GM19468 (cell line): ENCODE data around the gene FCHO2.
A peak's percentile ranks its signal among the peaks of the same experiment; 100 is the strongest.

Source experiments
- ATAC-seq: cut with Tn5 transposase; IDR thresholded peaks from one replicate; pipeline ENCODE4 v1.9.1; 2021; ENCODE audit warnings: mild to moderate bottlenecking, moderate library complexity, moderate number of reproducible peaks; ENCODE audit not compliant: unreplicated experiment; ENCODE audit errors: extremely low read depth

The FCHO2 gene

DNA sequence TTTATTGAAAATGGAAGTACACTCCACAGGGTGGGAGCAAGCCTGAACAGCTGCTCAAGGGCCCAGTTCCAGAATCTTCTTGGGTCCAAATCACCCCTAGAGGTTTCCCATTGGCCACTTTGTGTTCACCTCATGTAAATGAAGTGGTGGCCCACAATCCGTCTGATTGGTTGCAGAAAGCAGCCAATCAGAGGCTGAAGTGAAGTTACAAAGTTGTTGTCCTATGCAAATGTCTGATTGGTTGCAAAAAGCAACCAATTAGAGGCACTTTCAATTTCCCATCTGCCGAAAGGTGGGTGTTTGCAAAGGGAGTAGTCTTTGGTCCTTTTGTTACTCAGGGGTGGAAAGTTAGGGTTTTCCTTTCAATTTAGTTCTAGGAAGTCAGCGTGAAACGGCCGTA lies 173.3 kb downstream of the FCHO2 start:
- no peak for ATAC-seq

DNA sequence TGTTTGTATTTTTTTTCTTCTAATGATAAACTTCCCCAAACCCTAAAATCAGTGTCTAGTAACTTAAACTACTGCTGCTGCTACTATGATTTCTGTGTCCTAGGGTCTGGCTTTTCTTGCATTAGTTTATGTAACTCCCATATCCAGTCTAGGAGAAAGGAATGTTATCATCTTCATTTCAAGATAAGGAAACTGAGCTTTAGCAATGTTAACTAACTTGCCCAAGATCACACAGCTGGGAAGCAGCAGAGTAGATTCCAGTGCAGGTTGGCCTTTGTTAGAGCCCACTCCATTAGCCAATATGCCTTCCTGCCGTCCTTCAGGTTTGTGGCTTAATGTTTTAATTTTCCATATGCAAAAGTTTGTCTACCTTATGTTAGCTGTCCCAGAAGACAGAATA lies 175.0 kb downstream of the FCHO2 start:
- no peak for ATAC-seq

DNA sequence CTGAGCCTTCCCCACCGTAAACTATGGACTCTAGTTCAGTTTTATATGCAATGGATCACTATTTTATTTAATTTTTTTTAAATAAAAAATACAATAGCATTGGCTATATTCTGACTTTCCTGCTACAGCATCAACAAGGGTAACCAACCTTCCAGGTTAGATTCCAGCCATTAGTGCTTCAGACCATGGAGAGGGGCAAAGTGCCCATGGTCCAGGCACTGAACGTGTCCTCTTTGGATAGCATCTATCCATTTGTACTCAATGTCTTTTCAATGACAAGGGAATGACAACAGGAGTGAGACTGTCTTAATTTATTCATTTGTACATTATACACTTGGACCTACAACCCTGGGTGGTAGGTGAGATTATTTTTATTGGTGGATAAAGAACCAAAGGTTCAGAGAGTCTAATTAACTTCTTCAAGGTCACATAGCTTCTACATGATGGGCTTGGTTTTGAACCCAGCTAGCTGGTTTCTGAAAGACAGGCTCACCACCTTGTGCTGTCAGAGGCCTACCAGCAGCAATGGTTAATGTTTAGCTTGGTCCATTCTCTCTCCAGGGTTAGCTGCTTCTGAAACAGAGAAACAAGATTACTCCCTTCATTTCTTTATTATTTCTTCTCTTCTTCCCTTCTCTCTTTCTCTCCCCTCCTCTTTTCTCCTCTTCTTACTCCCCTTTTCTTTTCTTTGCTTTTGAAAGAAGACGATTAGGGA lies 176.0 kb downstream of the FCHO2 start:
- ATAC-seq = no peak

DNA sequence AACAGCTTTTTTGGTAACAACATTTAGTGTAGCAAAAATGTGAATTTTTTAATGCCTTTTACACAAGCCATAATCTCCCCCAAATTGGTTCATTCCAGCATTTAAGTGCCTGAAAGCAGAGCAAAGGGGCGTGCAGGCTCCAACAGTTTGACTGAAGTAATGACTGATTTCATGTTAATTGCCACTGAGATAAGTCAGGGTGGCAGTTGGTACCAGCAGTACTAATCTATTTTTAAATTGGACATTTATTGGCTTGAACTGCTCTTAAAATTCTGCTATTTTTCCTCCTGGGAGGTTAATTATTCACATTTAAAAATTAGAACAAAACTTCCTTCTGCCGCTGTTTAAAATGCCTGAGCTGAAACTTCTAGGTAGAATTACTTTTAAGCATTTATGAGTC lies 176.9 kb downstream of the FCHO2 start:
- no peak for ATAC-seq

DNA sequence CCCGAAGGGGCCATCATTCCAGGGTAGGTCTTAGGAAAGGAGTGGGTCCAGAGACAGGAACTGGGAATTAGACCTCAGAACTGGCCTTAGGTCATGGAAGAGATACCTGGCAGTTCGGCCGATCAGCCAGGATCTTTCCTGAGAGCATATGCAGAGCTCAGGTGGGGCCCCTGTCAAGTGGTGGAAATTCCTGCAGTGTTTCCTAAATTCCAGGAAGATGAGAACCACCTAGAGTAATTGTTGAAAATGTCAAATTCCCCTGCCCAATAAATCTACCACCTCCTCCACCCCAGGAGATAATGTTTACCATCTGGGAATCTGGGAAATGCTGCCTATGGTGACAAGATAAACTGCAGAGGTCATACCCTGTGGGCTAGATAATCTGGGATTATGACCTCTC lies 179.2 kb downstream of the FCHO2 start:
- no peak for ATAC-seq

DNA sequence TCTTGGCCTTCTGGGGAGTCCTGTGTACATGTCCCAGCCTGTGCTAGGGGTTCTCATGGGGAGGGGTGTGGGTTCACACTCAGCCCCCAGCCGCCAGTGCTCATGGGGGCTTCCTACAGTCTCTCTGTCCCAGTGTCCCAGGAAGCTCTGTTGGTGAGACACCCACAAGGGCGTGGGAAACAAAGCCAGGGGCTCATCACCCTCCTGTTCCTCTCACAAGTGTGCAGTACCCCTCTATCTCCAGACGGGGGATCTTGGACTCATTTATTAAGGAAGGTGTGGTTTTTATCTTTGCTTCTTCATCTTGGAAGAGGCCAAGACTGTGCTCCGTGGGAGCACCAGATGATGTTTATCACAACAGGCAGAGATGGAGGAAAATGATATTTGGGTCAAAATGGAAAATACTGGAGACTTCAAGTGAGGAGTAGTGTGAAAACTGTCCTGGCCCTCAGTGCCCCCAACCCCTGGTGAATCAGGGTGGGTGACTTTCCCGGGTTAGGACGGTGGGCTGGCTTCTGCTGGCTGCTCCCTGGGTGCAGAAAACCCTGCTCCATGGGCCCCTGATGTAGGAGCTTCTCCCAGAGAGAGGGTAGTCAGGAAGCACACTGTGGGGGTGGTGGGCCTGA lies 179.7 kb downstream of the FCHO2 start:
- peak; percentile 32 for ATAC-seq

DNA sequence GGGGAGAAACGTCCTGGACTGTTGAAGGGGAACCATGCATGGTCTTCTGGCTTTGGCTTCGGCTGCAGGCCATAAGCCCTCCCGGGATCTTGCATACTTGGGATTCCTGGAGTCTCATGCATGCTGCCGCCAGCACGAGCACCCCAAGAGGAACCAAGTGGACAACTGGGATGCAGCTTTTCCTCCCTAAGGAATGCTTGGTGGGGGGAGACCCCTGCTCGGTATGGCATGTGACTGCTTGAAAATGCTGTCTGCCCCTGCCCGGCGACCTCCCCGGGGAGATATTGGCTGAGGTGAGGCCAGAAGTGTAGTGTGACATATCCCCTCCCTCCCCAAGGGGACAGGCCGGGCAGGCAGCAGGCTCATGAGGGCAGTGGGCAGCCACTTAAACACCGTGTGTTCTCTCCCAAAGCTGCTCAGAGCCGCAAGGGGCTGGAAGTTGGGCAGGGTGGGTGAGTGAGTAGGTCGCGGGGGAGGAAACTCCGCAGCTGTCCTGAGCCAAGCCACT lies 180.3 kb downstream of the FCHO2 start:
- no peak for ATAC-seq

DNA sequence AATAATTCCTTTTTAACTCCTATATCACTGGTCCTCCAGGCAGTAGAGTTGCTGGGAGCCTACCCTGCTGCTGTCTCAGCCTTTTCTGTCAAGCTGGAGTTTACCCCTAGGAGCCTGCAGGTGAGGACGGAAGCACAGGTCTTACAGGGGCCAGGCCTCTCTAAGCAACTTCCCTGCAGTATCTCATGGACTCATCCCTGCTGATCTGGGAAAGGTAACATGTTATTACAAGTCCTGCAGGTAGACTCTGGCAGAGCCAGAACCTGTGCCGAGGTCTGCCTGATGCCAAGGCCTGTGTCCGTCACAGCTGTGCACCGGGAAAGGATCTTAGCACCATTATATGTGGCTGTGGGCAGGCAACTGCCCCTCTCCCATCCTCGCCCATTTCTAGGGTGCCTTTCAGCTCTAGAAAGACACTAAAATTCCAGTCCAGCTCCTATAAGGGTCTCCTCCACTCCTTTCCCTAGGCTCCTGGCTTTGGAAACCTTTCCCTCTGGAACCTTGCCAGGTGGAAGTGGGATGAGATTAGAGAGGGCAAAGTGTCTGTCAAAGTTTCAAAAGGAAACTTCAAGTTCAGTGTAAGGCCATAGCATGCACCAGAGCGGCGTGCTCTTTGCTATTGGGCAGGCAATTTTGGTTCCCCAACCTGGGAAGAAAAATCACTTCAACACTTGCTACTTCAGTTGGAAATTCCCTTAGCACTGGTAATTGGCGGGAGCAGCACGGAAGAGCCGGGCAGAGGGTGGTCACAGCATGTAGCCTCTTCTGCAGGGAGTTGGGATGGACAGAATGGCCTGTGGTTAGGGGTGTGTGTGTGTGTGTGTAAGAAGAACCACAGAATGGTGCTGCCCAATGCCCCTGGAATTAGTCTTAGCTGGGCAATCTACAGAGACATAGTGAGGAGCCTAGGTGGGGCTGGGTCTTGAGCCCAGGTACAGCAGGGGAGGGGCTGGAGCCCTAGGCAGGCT lies 182.0 kb downstream of the FCHO2 start:
- no peak for ATAC-seq

DNA sequence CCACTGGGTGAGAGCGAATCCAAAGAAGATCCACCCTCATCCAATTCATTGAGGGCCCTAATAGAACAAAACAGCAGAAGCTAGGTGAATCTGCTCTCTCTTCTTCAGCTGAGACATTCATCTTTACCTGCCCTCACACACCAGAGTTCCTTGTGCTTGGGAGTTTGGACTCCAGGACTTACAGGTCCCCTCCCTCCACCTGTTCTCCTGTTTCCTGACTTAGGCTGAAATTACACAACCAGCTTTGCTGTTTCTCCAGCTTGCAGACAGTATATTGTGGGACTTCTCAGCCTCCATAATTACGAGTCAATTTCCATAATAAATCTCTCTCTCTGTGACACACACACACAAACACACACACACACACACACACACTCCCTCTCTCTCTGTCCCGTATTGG lies 183.6 kb downstream of the FCHO2 start:
- ATAC-seq = no peak
